CD4-positive, alpha-beta T cell (primary cell): Measurements from ENCODE around the gene DOK1. TPM values are rescaled to one million over a fixed set of nuclear protein-coding genes. Genes with fewer than 3 reads are reported as not detected.
A peak's percentile ranks its signal among the peaks of the same experiment; 100 is the strongest.

ENCODE experiments used
- ATAC-seq: fragments of 200-7000 bp; cut with Tn5 transposase; one replicate; pipeline ENCODE4 v1.10.0; 2022; ENCODE audit warnings: mild to moderate bottlenecking; ENCODE audit not compliant: poor library complexity
- CTCF ChIA-PET: fragments of 350-600 bp; sonication (Branson Sonifier 250); formaldehyde crosslinking; loops from one replicate; lab custom pipeline; 2021; ENCODE audit warnings: antibody characterized with exemption, inconsistent platforms; lab: Charles Lee
- POLR2A ChIA-PET: fragments of 350-600 bp; sonication (Branson Sonifier 250); formaldehyde crosslinking; loops from one replicate; lab custom pipeline; 2021; ENCODE audit warnings: antibody characterized with exemption, inconsistent platforms; lab: Charles Lee
- DNase-seq, 14 experiments: peaks; one replicate each; pipeline ENCODE4 v3.0.0-alpha.2; 2013 to 2020; ENCODE audit warnings: mixed read lengths in 2 of 14
- H3K27ac ChIP-seq, 2 donors: one replicate each; pipeline versions ENCODE4 v1.5.1 to v1.7.0; 2013; ENCODE audit warnings: low read length in 2 of 2, low read depth in 1 of 2, mild to moderate bottlenecking in 1 of 2
- H3K27me3 ChIP-seq, 2 experiments: 1 replicate in 1 of 2; 2 replicates in 1 of 2; pipeline versions ENCODE4 v1.6.1 to v1.7.0; 2013; ENCODE audit warnings: low read length in 2 of 2, control low read depth in 1 of 2, mild to moderate bottlenecking in 1 of 2, moderate library complexity in 1 of 2; ENCODE audit not compliant: insufficient read depth in 2 of 2, control insufficient read depth in 1 of 2
- H3K36me3 ChIP-seq: one replicate; pipeline ENCODE4 v1.6.1; 2013; ENCODE audit warnings: low read length, control low read depth; ENCODE audit not compliant: insufficient read depth
- H3K4me1 ChIP-seq: one replicate; pipeline ENCODE4 v1.6.1; 2013; ENCODE audit warnings: low read length, control low read depth; ENCODE audit not compliant: insufficient read depth
- H3K4me3 ChIP-seq: one replicate; pipeline ENCODE4 v1.5.1; 2013; ENCODE audit warnings: mild to moderate bottlenecking, low read length, moderate library complexity
- H3K9me3 ChIP-seq, 2 experiments: 1 replicate in 1 of 2; 2 replicates in 1 of 2; pipeline versions ENCODE4 v1.6.1 to v1.7.0; 2013; ENCODE audit warnings: low read length in 2 of 2, mild to moderate bottlenecking in 2 of 2, control low read depth in 1 of 2, moderate library complexity in 1 of 2; ENCODE audit not compliant: control insufficient read depth in 1 of 2, insufficient read depth in 1 of 2
- H3K27ac Mint-ChIP-seq: one replicate; pipeline ENCODE4 v1.8.0; 2020; ENCODE audit warnings: mixed read lengths
- H3K27me3 Mint-ChIP-seq: one replicate; pipeline ENCODE4 v1.8.0; 2021; ENCODE audit warnings: mixed read lengths
- H3K36me3 Mint-ChIP-seq: one replicate; pipeline ENCODE4 v1.8.0; 2021; ENCODE audit warnings: low read depth, mixed read lengths
- H3K4me1 Mint-ChIP-seq: one replicate; pipeline ENCODE4 v1.8.0; 2021; ENCODE audit warnings: low read depth, mixed read lengths
- H3K4me3 Mint-ChIP-seq: one replicate; pipeline ENCODE4 v1.8.0; 2020; ENCODE audit warnings: mild to moderate bottlenecking, mixed read lengths
- H3K9me3 Mint-ChIP-seq: one replicate; pipeline ENCODE4 v1.8.0; 2020; ENCODE audit warnings: mixed read lengths
- CTCF ChIP-seq: fragments of 200-600 bp; IDR thresholded peaks from one replicate; pipeline ENCODE4 v1.8.0; 2022; ENCODE audit warnings: antibody characterized with exemption, mild to moderate bottlenecking
- intact Hi-C, 2 experiments: fragments of 100-400 bp; cut with DNase I in 1 of 2; cut with micrococcal nuclease in 1 of 2; formaldehyde crosslinking; loops; one replicate each; pipeline versions ENCODE4 v1.15.1 to v1.9.0; 2023 to 2025; cut with DNase I, micrococcal nuclease
- total RNA-seq, 174 experiments: library from RNA in 2 of 174; stranded (reverse) in 2 of 174; gene quantifications; one replicate each; pipeline ENCODE4 v1.2.3 and lab custom pipeline; 2021 to 2026

DOK1 gene
- total RNA-seq, 2 experiments from 2014 or later: 3.4 to 6.0 TPM

DNA sequence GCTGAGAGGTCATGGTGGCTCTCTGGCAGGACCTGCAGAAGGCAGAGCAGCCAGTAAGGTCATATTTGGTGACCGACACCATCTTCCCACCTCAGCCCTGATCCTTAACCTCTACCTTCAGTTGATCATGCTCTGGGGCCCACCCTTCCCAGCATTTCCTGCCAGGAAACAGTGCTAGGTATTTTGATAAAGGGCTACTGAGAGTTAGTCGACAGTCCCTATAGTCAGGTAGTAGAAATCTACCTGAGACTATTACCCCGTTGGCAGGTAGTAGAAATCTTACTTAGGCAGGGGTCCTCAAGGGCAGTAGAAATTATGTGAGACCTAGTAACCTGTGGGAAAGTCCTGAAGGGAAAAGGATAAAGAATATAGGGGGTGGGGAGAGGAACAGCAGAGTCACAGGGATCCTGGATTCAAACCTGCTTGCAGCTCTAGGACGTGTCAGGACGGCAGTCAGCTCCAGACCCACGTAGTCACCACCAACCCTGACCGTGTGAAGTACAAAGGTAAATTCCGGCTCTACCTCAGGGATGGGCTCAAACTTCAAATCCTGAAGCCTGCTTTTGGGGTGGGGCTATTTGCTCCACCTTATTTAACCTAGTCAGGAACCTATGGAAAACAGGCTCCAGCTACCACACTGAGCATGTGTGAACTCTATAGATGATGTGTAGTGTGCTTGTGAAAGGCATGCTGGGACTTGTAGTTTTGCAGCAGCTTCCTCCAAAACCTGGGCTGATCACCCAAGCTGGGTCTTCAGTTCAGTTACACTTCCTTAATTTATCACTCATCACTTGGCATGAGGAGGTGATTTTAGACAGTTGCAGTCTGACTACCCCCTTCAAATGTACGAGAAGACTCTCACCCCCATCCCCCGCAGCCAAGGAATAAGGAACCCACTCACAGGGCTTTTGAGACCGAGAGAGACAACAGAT is 28.5 kb upstream of the DOK1 start, which contains the start of gene DQX1:
DQX1 (minus strand) TSS at position 515 of the 932 bp plus-strand sequence; CDS start at position 13, 502 bp downstream.
- no peak within 1 kb of the TSS for H3K27ac ChIP-seq
- no peak for ATAC-seq
- ChIA-PET POLR2A (interaction anchor here (0.7 to 1.9 kb wide), 6 partner anchors 10 to 348 kb away, joined by 3 to 8 read pairs (median 4); partner anchors contain the start of genes CCDC142, INO80B, MOB1A and MRPL53), CTCF (no interaction called here)
- H3K27me3 Mint-ChIP-seq: peaks cover 16% of the 10 kb centered on the region
- H3K4me1 ChIP-seq: peaks cover 26% of the 10 kb centered on the region
- H3K4me1 Mint-ChIP-seq: peaks cover 29% of the 10 kb centered on the region
- no peak within 1 kb of the TSS for H3K4me3 ChIP-seq
- peaks cover 51% of the 10 kb centered on the region for H3K36me3 Mint-ChIP-seq
- no peaks in the 10 kb centered on the region for H3K9me3 Mint-ChIP-seq
- peak in 4 of 14 experiments; percentile 23 to 75 (median 58) for DNase-seq
- H3K36me3 ChIP-seq: peaks cover 29% of the 10 kb centered on the region
- peaks cover 0 to 6% of the 10 kb centered on the region in 2 experiments for H3K9me3 ChIP-seq
- H3K27ac Mint-ChIP-seq: peak within 1 kb of the TSS; percentile 71
- no peak for TF ChIP-seq CTCF
- H3K4me3 Mint-ChIP-seq: peak within 1 kb of the TSS; percentile 88
- intact Hi-C loops: no loop called here
- no peaks in the 10 kb centered on the region for H3K27me3 ChIP-seq

DNA sequence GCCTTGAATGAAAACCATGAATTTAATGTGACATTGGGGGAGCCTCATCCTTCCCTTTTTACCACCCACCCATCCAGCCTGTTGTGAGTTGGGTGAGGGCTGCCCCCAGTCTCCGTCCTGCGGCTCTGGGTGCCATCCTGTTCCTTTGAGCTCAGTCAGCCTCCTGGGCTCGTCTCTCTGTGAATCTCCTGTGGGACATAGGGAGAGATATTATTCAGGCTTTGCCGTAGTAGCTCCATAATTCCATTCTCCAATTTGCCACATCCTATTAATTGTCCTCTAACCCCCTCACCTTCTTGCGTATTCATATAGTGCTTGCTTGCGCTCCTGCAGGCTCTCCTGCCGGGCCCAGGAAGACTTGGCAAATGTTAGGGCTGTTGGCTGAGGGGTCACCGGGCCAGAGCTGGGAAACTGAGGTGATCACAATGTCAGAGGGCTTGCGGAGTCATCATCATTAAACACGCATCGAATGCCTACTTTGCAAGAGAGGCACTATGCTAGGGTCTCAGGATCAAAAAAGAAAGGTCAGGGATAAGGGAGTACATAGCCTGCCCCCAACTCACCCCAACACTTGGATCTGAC is 27.8 kb upstream of the DOK1 start:
- H3K9me3 ChIP-seq: peaks cover 0 to 6% of the 10 kb centered on the region in 2 experiments
- H3K27ac ChIP-seq: no peak overlapping the region
- H3K4me3 ChIP-seq: no peak overlapping the region
- H3K27me3 ChIP-seq: no peaks in the 10 kb centered on the region
- peak overlapping the region; percentile 88 for H3K4me3 Mint-ChIP-seq
- peaks cover 35% of the 10 kb centered on the region for H3K4me1 Mint-ChIP-seq
- H3K4me1 ChIP-seq: peaks cover 34% of the 10 kb centered on the region
- POLR2A ChIA-PET: interaction anchor here (0.7 to 1.9 kb wide), 6 partner anchors 11 to 348 kb away, joined by 3 to 8 read pairs (median 4); partner anchors contain the start of genes CCDC142, INO80B, MOB1A and MRPL53
- H3K36me3 Mint-ChIP-seq: peaks cover 51% of the 10 kb centered on the region
- H3K27ac Mint-ChIP-seq: peak overlapping the region; percentile 71
- intact Hi-C loops: no loop called here
- H3K36me3 ChIP-seq: peaks cover 32% of the 10 kb centered on the region
- CTCF ChIA-PET: no interaction called here
- ATAC-seq: no peak
- H3K27me3 Mint-ChIP-seq: peaks cover 11% of the 10 kb centered on the region
- no peak for DNase-seq
- no peak for TF ChIP-seq CTCF
- H3K9me3 Mint-ChIP-seq: no peaks in the 10 kb centered on the region

GRCh38 chr2:74527741-74528140 is 26.8 kb upstream of the DOK1 start:
- ATAC-seq (no peak), DNase-seq (no peak)
- Histone ChIP-seq H3K27me3 (no peaks in the 10 kb centered on the region), H3K36me3 (peaks cover 36% of the 10 kb centered on the region), H3K4me3 (no peak overlapping the region), H3K27ac (no peak overlapping the region), H3K9me3 (peaks cover 0 to 6% of the 10 kb centered on the region in 2 experiments), H3K4me1 (peaks cover 35% of the 10 kb centered on the region)
- Mint-ChIP-seq H3K9me3 (no peaks in the 10 kb centered on the region), H3K27ac (peak overlapping the region; percentile 89), H3K4me1 (peaks cover 42% of the 10 kb centered on the region), H3K36me3 (peaks cover 57% of the 10 kb centered on the region), H3K27me3 (peaks cover 1% of the 10 kb centered on the region), H3K4me3 (peak overlapping the region; percentile 92)
- intact Hi-C loops: loop anchor here in 1 of 2 experiments (2.0 kb wide), 2 partner anchors 13 to 45 kb away; partner anchors contain the start of genes CCDC142, TLX2 and TTC31
- CTCF ChIA-PET: interaction anchor here (1.5 kb wide), 1 partner anchor 73 kb away, joined by 3 read pairs; the partner anchor contains the start of gene INO80B
- no peak for TF ChIP-seq CTCF
- POLR2A ChIA-PET: interaction anchor here (2.4 to 2.5 kb wide), 2 partner anchors 14 to 28 kb away, joined by 10 read pairs; partner anchors contain the start of genes LBX2 and TLX2
